ENCODE measurements around the gene CLTCL1. TPM values are rescaled to one million over a fixed set of nuclear protein-coding genes. Genes with fewer than 3 reads are reported as not detected.

The CLTCL1 gene
- total RNA-seq, 1 donor from 2014 or later = 13.7 TPM

DNA sequence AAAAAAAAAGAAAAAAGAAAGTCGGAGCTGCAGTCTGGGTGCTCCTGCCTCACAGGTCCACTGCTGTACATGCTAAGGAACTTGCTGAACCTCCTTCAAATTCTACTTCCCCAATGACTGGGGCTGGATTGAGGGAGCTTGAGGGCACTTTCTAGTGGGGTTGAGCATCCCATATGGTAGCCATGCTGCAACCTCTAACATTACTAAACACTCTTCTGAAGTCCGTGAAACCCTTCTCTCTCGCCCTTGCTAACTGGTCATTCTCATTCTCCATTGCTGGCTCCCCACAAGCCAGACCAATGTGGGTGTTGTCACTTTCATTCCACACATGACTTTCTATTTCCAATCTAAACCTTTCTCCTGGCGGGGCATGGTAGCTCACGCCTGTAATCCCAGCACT lies 148.3 kb downstream of the CLTCL1 start:
- Histone ChIP-seq H3K36me3 (ENCODE audit: control insufficient read depth, insufficient read depth, low read length) (peaks cover 29% of the 10 kb centered on the region), H3K27me3 (ENCODE audit: control insufficient read depth, insufficient read depth, low read length) (peaks cover 12% of the 10 kb centered on the region), H3K4me3 (ENCODE audit: low read depth, low read length) (no peak overlapping the region)
- no peak for DNase-seq (ENCODE audit: low read depth)
- FAIRE-seq = no peak
- TF ChIP-seq, protein P1, sequence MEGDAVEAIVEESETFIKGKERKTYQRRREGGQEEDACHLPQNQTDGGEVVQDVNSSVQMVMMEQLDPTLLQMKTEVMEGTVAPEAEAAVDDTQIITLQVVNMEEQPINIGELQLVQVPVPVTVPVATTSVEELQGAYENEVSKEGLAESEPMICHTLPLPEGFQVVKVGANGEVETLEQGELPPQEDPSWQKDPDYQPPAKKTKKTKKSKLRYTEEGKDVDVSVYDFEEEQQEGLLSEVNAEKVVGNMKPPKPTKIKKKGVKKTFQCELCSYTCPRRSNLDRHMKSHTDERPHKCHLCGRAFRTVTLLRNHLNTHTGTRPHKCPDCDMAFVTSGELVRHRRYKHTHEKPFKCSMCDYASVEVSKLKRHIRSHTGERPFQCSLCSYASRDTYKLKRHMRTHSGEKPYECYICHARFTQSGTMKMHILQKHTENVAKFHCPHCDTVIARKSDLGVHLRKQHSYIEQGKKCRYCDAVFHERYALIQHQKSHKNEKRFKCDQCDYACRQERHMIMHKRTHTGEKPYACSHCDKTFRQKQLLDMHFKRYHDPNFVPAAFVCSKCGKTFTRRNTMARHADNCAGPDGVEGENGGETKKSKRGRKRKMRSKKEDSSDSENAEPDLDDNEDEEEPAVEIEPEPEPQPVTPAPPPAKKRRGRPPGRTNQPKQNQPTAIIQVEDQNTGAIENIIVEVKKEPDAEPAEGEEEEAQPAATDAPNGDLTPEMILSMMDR (IDR thresholded peaks at IDR 0.05; ENCODE audit: insufficient read depth, low read length, severe bottlenecking) = no peak

GRCh38 chr22:19142394-19142793 lies 149.1 kb downstream of the CLTCL1 start:
- FAIRE-seq (no peak), DNase-seq (ENCODE audit: low read depth) (no peak)
- TF ChIP-seq, protein P1 (IDR thresholded peaks at IDR 0.05; ENCODE audit: insufficient read depth, low read length, severe bottlenecking) = no peak
- peaks cover 5% of the 10 kb centered on the region for H3K27me3 ChIP-seq (ENCODE audit: control insufficient read depth, insufficient read depth, low read length)
- no peak overlapping the region for H3K4me3 ChIP-seq (ENCODE audit: low read depth, low read length)
- H3K36me3 ChIP-seq (ENCODE audit: control insufficient read depth, insufficient read depth, low read length) = peaks cover 35% of the 10 kb centered on the region

DNA sequence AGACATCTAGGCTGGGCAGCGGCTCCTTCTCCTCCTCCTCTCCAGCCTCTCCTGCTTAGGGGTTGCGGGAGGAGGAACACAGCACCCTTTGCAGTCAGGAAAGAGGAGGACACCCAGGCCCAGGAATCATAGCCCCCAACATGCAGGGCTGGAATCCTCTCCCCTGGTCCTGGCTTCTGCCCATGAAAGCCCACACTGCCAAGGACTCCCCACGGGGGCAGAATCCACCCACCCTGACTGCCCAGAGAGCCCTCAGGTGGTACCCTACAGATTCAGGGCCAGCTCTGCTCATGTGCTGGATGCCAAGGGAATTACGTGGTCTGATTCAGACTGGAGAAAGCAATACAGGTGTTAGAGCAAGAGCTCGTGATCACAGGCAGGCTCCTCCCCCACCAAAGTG lies 151.5 kb downstream of the CLTCL1 start:
- Histone ChIP-seq H3K4me3 (ENCODE audit: low read depth, low read length) (no peak overlapping the region), H3K36me3 (ENCODE audit: control insufficient read depth, insufficient read depth, low read length) (peaks cover 44% of the 10 kb centered on the region), H3K27me3 (ENCODE audit: control insufficient read depth, insufficient read depth, low read length) (no peaks in the 10 kb centered on the region)
- no peak for FAIRE-seq
- TF ChIP-seq, protein P1 (IDR thresholded peaks at IDR 0.05; ENCODE audit: insufficient read depth, low read length, severe bottlenecking) = no peak
- DNase-seq (ENCODE audit: low read depth) = no peak

- Histone ChIP-seq H3K27me3 (ENCODE audit: control insufficient read depth, insufficient read depth, low read length) (no peaks in the 10 kb centered on the region), H3K4me3 (ENCODE audit: low read depth, low read length) (no peak overlapping the region), H3K36me3 (ENCODE audit: control insufficient read depth, insufficient read depth, low read length) (peaks cover 52% of the 10 kb centered on the region)
- TF ChIP-seq, protein P1 (IDR thresholded peaks at IDR 0.05; ENCODE audit: insufficient read depth, low read length, severe bottlenecking) = no peak
- DNase-seq (ENCODE audit: low read depth) = no peak
- no peak for FAIRE-seq
These were observed 152.5 kb downstream of the CLTCL1 start for GRCh38 chr22:19139001-19139356.

GRCh38 chr22:19138217-19139000 lies 153.1 kb downstream of the CLTCL1 start:
- DNase-seq (ENCODE audit: low read depth) (no peak), FAIRE-seq (no peak)
- Histone ChIP-seq H3K4me3 (ENCODE audit: low read depth, low read length) (no peak overlapping the region), H3K36me3 (ENCODE audit: control insufficient read depth, insufficient read depth, low read length) (peaks cover 52% of the 10 kb centered on the region), H3K27me3 (ENCODE audit: control insufficient read depth, insufficient read depth, low read length) (no peaks in the 10 kb centered on the region)
- TF ChIP-seq, protein P1 (IDR thresholded peaks at IDR 0.05; ENCODE audit: insufficient read depth, low read length, severe bottlenecking) = no peak
